ENCODE data around the gene NDP. TPM values are rescaled to one million over a fixed set of nuclear protein-coding genes. Genes with fewer than 3 reads are reported as not detected.

Gene NDP
- total RNA-seq, 1 donor from 2014 or later = not detected

DNA sequence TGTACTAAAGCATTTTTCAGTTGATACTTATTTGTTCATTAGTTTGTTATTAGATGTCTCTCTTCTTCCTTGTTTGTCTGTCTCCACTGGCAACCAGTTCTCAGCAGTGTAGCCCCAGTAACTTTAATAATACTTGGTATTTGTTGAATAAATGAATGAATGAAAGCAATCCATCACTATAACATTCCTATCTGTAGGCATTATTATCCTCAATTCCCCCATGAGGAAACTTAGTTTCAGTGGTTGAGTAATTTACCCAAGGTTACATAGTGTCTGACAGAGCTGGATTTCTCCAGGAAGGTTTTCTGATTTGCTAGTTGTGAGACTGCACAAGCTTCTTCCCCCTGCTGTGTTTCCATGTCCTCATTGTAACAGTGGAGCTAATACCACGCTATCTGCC lies 63.2 kb downstream of the NDP start:
- Histone ChIP-seq H3K27me3 (ENCODE audit: low read depth) (no peaks in the 10 kb centered on the region), H3K36me3 (no peaks in the 10 kb centered on the region), H3K9me3 (replicated peaks) (no peaks in the 10 kb centered on the region), H3K4me3 (no peak overlapping the region), H3K4me1 (no peaks in the 10 kb centered on the region), H3K27ac (replicated peaks) (no peak overlapping the region)
- TF ChIP-seq, protein P1, sequence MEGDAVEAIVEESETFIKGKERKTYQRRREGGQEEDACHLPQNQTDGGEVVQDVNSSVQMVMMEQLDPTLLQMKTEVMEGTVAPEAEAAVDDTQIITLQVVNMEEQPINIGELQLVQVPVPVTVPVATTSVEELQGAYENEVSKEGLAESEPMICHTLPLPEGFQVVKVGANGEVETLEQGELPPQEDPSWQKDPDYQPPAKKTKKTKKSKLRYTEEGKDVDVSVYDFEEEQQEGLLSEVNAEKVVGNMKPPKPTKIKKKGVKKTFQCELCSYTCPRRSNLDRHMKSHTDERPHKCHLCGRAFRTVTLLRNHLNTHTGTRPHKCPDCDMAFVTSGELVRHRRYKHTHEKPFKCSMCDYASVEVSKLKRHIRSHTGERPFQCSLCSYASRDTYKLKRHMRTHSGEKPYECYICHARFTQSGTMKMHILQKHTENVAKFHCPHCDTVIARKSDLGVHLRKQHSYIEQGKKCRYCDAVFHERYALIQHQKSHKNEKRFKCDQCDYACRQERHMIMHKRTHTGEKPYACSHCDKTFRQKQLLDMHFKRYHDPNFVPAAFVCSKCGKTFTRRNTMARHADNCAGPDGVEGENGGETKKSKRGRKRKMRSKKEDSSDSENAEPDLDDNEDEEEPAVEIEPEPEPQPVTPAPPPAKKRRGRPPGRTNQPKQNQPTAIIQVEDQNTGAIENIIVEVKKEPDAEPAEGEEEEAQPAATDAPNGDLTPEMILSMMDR (IDR thresholded peaks at IDR 0.05; ENCODE audit: borderline replicate concordance) = no peak
- intact Hi-C loops (cut with micrococcal nuclease) = no loop called here
- no peak for DNase-seq

DNA sequence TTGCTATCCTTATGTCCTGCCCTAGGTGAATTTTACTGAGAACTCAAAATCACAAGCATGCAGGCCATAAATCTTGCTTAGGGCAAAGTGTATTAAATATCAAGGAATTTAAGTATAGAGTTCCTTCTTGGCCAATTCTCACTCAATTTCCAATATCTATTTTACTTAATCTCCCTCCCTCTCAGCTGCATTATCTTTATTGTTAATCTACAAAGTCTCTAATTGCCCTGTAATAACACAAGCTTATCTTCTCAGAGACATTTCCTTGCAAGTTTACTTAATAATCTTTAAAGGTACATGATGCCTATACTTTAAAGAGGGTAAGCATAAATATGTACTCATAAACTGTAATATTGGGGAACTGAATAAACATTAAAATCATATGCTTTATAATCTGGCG lies 64.0 kb downstream of the NDP start:
- Histone ChIP-seq H3K4me1 (no peaks in the 10 kb centered on the region), H3K36me3 (no peaks in the 10 kb centered on the region), H3K4me3 (no peak overlapping the region), H3K27me3 (ENCODE audit: low read depth) (no peaks in the 10 kb centered on the region), H3K9me3 (replicated peaks) (no peaks in the 10 kb centered on the region), H3K27ac (replicated peaks) (no peak overlapping the region)
- intact Hi-C loops (cut with micrococcal nuclease) = no loop called here
- DNase-seq = no peak
- TF ChIP-seq, protein P1 (IDR thresholded peaks at IDR 0.05; ENCODE audit: borderline replicate concordance) = no peak

GRCh38 chrX:43899878-43900815 lies 73.0 kb downstream of the NDP start:
- intact Hi-C loops (cut with micrococcal nuclease) = no loop called here
- H3K4me1 ChIP-seq = no peaks in the 10 kb centered on the region
- TF ChIP-seq, protein P1 (IDR thresholded peaks at IDR 0.05; ENCODE audit: borderline replicate concordance) = no peak
- H3K9me3 ChIP-seq (replicated peaks) = no peaks in the 10 kb centered on the region
- no peaks in the 10 kb centered on the region for H3K36me3 ChIP-seq
- DNase-seq = no peak
- H3K27ac ChIP-seq (replicated peaks) = no peak overlapping the region
- H3K4me3 ChIP-seq = no peak overlapping the region
- no peaks in the 10 kb centered on the region for H3K27me3 ChIP-seq (ENCODE audit: low read depth)

Other genes starting within 250 kb of the NDP start
- gene MAOB, start 90.9 kb downstream of the NDP start, total RNA-seq = 157 TPM